NT2/D1 (cell line): Measurements from ENCODE around the gene ARHGAP28.

Source experiments
- DNase-seq: peaks from one replicate; pipeline ENCODE4 v3.0.0-alpha.2; 2011; ENCODE audit warnings: low read depth, low spot score
- H3K27me3 ChIP-seq: 2 replicates; pipeline ENCODE4 v1.6.0; 2011; ENCODE audit warnings: mild to moderate bottlenecking; ENCODE audit not compliant: insufficient read length, insufficient read depth
- H3K36me3 ChIP-seq: 2 replicates; pipeline ENCODE4 v1.6.1; 2011; ENCODE audit warnings: mild to moderate bottlenecking, low read length, mixed read lengths; ENCODE audit not compliant: insufficient read depth, insufficient read length
- H3K4me1 ChIP-seq: 2 replicates; pipeline ENCODE4 v1.5.1; 2011; ENCODE audit not compliant: insufficient read depth, insufficient read length
- H3K4me3 ChIP-seq: 2 replicates; pipeline ENCODE4 v1.5.1; 2011; ENCODE audit warnings: low read depth; ENCODE audit not compliant: insufficient read length
- H3K9ac ChIP-seq: 2 replicates; pipeline ENCODE4 v1.6.0; 2011; ENCODE audit warnings: low read depth; ENCODE audit not compliant: insufficient read length
- H3K9me3 ChIP-seq: 2 replicates; pipeline ENCODE4 v1.5.1; 2011; ENCODE audit warnings: mild to moderate bottlenecking, low read length; ENCODE audit not compliant: insufficient read depth
- SUZ12 ChIP-seq: IDR thresholded peaks from 2 replicates; pipeline ENCODE4 v1.6.1; 2011; ENCODE audit not compliant: insufficient read length, insufficient read depth; ENCODE audit errors: extremely low read depth
- YY1 ChIP-seq: IDR thresholded peaks from 2 replicates; pipeline ENCODE4 v1.6.1; 2011; ENCODE audit not compliant: insufficient read length, insufficient read depth
- ZNF274 ChIP-seq: IDR thresholded peaks from 2 replicates; pipeline ENCODE4 v1.6.1; 2011; ENCODE audit warnings: mild to moderate bottlenecking, low read depth, low read length

Gene ARHGAP28

GRCh38 chr18:6775702-6776101 is 46.2 kb downstream of the ARHGAP28 start:
- Histone ChIP-seq H3K27me3 (no peaks in the 10 kb centered on the region), H3K4me1 (no peaks in the 10 kb centered on the region), H3K9me3 (no peaks in the 10 kb centered on the region), H3K36me3 (no peaks in the 10 kb centered on the region), H3K4me3 (no peak overlapping the region), H3K9ac (no peak overlapping the region)
- no peak for TF ChIP-seq SUZ12
- no peak for TF ChIP-seq ZNF274
- TF ChIP-seq YY1, result no peak
- DNase-seq, result no peak

GRCh38 chr18:6776188-6776587 is 46.7 kb downstream of the ARHGAP28 start:
- Histone ChIP-seq H3K4me3 (no peak overlapping the region), H3K9me3 (no peaks in the 10 kb centered on the region), H3K4me1 (no peaks in the 10 kb centered on the region), H3K9ac (no peak overlapping the region), H3K27me3 (no peaks in the 10 kb centered on the region), H3K36me3 (no peaks in the 10 kb centered on the region)
- DNase-seq, result no peak
- no peak for TF ChIP-seq SUZ12
- no peak for TF ChIP-seq YY1
- no peak for TF ChIP-seq ZNF274

- DNase-seq, result no peak
- H3K9ac ChIP-seq, result no peak overlapping the region
- no peaks in the 10 kb centered on the region for H3K36me3 ChIP-seq
- H3K4me3 ChIP-seq, result no peak overlapping the region
- TF ChIP-seq ZNF274, result no peak
- TF ChIP-seq SUZ12, result no peak
- no peak for TF ChIP-seq YY1
- no peaks in the 10 kb centered on the region for H3K27me3 ChIP-seq
- H3K4me1 ChIP-seq, result no peaks in the 10 kb centered on the region
- H3K9me3 ChIP-seq, result no peaks in the 10 kb centered on the region
Measured at GRCh38 chr18:6777509-6777908, 48.0 kb downstream of the ARHGAP28 start.

GRCh38 chr18:6778459-6779247 is 49.1 kb downstream of the ARHGAP28 start:
- no peak overlapping the region for H3K9ac ChIP-seq
- no peaks in the 10 kb centered on the region for H3K4me1 ChIP-seq
- H3K9me3 ChIP-seq, result no peaks in the 10 kb centered on the region
- H3K36me3 ChIP-seq, result no peaks in the 10 kb centered on the region
- H3K27me3 ChIP-seq, result no peaks in the 10 kb centered on the region
- TF ChIP-seq SUZ12, result no peak
- no peak for TF ChIP-seq YY1
- no peak for TF ChIP-seq ZNF274
- no peak overlapping the region for H3K4me3 ChIP-seq
- DNase-seq, result no peak

- Histone ChIP-seq H3K36me3 (no peaks in the 10 kb centered on the region), H3K4me1 (no peaks in the 10 kb centered on the region), H3K9me3 (no peaks in the 10 kb centered on the region), H3K9ac (no peak overlapping the region), H3K27me3 (no peaks in the 10 kb centered on the region), H3K4me3 (no peak overlapping the region)
- DNase-seq, result no peak
- no peak for TF ChIP-seq YY1
- TF ChIP-seq SUZ12, result no peak
- no peak for TF ChIP-seq ZNF274
Measured at GRCh38 chr18:6781142-6781714, 51.7 kb downstream of the ARHGAP28 start.

- TF ChIP-seq SUZ12, result no peak
- no peaks in the 10 kb centered on the region for H3K27me3 ChIP-seq
- no peak overlapping the region for H3K4me3 ChIP-seq
- no peaks in the 10 kb centered on the region for H3K36me3 ChIP-seq
- no peak for DNase-seq
- no peak overlapping the region for H3K9ac ChIP-seq
- H3K9me3 ChIP-seq, result no peaks in the 10 kb centered on the region
- H3K4me1 ChIP-seq, result no peaks in the 10 kb centered on the region
Measured at GRCh38 chr18:6781796-6782195, 52.3 kb downstream of the ARHGAP28 start.

GRCh38 chr18:6782861-6783260 is 53.3 kb downstream of the ARHGAP28 start:
- TF ChIP-seq SUZ12, result no peak
- TF ChIP-seq YY1, result no peak
- no peak for TF ChIP-seq ZNF274
- Histone ChIP-seq H3K9me3 (no peaks in the 10 kb centered on the region; the same call in 1 of the 2 replicates), H3K4me3 (no peak overlapping the region), H3K4me1 (no peaks in the 10 kb centered on the region), H3K36me3 (no peaks in the 10 kb centered on the region), H3K27me3 (no peaks in the 10 kb centered on the region), H3K9ac (no peak overlapping the region)
- no peak for DNase-seq
